Frontal cortex (tissue), 4 donors: ENCODE data around the gene AKIRIN2. TPM values are rescaled to one million over a fixed set of nuclear protein-coding genes. Genes with fewer than 3 reads are reported as not detected.
"Not testable (repeated sequence)": the region's sequence is repeated elsewhere in the genome, so short reads cannot be mapped to it uniquely, and the experiment has no call there.

Experiments used
- DNase-seq, 2 donors: peaks; one replicate each; pipeline ENCODE4 v3.0.0; 2012; ENCODE audit warnings: low spot score in 2 of 2
- FAIRE-seq: peaks from 2 replicates; lab custom pipeline; 2012; peaks lifted over from hg19 to GRCh38; lab: Jason Lieb, UNC
- total RNA-seq: library from RNA; depleted of rRNA; stranded (reverse); fragments of >200 nt; gene quantifications from one replicate; pipeline ENCODE4 v1.2.3, GENCODE V29; 2014
- donor health status: control.
- donor health status: control.
- donor health status: control.

AKIRIN2 gene
- total RNA-seq, 1 donor from 2014 or later = 57.1 TPM

DNA sequence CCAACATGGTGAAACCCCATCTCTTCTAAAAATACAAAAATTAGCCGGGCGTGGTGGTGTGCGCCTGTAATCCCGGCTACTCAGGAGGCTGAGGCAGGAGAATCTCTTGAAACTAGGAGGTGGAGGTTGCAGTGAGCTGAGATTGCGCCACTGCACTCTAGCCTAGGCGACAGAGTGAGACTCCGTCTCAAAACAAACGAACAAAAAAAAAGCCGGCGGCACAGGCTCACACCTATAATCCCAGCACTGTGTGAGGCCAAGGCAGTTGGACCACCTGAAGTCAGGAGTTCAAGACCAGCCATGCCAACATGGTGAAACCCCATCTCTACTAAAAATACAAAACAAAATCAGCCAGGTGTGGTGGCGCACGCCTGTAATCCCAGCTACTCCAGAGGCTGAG is 5.2 kb downstream of the AKIRIN2 start:
- DNase-seq, FAIRE-seq: not testable (repeated sequence)

DNA sequence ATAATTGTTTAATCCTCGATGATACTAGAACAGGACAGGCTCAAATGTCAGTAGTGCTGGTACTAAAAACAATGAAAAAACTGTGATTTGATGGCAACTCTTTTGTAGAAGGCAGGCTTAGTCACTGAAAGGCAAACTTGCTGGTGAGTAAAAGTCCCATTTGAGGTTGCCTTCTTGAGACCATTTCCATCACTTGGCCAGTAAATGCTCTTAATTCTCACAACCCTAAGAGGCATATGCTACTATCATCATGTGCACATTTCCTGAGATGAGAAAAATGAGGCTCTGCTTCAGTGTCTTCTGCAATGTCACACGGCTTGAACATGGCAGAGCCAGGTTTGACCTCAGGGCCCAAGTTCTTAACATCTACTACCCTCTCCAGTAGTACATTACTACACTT is 9.9 kb downstream of the AKIRIN2 start:
- FAIRE-seq (no peak), DNase-seq (no peak)

DNA sequence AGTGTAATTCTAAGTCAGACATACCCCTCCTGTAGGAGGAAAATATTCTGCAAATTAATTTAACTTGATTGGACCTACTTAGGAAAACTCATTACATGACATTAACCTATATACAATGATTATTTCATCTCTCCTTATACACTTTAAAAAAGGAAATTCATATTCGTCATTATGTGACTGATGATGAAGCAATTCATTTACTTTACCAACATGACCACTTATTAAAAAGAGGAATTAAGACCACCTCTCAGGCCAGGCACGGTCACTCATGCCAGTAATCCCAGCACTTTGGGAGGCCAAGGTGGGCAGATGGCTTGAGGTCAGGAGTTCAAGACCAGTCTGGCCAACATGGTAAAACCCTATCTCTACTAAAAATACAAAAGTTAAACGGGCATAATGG is 11.6 kb downstream of the AKIRIN2 start:
- FAIRE-seq = no peak
- no peak for DNase-seq

DNA sequence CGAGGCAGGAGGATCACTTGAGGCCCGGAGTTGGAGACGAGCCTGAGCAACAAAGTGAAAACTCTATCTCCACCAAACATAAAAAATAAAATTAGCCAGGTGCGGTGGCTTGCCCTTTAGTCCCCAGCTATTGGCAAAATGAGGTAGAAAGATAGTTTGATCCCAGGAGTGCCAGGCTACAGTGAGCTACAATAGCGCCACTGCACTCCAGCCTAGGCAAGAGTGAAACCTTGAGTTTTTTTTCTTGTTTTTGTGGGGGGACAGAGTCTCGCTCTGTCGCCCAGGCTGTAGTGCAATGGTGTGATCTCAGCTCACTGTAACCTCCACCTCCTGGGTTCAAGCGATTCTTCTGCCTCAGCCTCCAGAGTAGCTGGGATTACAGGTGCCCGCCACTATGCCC is 14.1 kb downstream of the AKIRIN2 start:
- not testable (repeated sequence) for FAIRE-seq

DNA sequence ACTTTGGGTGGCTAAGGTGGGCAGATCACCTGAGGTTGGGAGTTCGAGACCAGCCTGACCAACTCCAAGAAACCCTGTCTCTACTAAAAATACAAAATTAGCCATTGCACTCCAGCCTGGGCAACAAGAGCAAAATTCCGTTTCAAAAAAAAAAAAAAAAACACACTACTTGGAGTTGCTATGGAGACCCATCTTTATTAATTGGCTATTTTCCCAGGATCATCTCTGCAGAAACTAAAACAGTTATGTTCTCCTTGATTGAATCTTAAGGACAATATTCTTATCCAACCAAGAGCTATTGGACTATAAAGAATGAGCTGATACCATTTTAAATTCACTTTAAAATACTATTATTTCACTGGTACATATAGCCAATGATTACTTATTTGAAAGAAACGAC is 14.7 kb downstream of the AKIRIN2 start:
- DNase-seq (no peak), FAIRE-seq (no peak)

More for the DNA sequence above, 14.1 kb downstream of the AKIRIN2 start:
- DNase-seq = not testable (repeated sequence)

DNA sequence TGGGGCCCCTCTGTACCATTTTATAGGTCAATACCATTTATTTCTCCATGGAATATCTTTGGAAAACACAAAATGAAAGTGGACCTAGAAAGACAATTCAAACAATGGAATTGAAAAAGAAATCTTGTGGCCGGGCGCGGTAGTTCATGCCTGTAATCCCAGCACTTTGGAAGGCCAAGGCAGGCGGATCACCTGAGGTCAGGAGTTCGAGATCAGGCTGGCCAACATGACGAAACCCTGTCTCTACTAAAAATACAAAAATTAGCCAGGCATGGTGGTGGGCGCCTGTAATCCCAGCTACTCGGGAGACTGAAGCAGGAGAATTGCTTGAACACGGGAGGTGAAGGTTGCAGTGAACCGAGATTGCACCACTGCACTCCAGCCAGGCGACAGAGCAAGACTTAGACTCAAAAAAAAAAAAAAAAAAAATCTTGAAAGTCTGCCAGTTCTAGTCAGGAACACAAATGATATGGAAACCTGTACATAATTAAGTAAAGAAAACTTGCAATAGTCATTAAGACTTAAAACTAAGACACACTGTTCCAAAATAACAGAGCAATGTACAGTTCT is 15.3 kb downstream of the AKIRIN2 start:
- not testable (repeated sequence) for FAIRE-seq

DNA sequence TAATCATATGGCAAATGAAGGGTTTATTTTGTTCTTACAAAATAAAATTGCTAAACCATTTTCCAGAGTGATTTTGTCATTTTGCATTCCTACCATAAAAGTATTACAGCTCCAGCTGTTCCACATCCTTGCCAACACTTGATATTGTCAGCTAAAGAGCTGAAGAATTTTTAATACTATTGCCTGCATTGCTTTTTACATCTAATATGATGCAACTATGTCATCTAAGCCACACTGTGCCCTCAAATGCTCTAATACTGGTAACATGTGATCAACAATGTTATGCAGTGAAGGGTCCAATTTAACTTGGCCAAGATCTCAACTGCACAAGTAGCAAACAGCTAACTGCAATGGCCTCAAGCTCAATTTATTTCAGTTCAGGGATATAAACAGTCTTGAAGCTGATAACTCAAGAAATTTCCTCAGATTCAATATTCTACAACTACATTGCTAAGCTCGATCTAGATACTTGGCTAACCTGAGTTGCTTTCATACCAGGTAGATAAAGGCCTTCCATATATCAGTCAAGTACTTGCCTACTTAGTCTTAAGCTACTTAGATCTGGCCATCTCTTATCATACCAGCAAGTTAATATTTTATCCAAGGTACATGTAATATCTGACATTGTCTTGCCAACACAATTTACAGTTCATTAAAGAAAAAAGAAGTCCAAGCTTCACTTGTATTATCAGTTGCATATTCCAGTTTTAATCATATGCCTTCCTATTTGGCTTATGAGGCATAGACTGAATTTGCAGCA is 17.0 kb downstream of the AKIRIN2 start:
- DNase-seq = no peak
- FAIRE-seq = no peak

More for the DNA sequence above, 15.3 kb downstream of the AKIRIN2 start:
- not testable (repeated sequence) for DNase-seq

DNA sequence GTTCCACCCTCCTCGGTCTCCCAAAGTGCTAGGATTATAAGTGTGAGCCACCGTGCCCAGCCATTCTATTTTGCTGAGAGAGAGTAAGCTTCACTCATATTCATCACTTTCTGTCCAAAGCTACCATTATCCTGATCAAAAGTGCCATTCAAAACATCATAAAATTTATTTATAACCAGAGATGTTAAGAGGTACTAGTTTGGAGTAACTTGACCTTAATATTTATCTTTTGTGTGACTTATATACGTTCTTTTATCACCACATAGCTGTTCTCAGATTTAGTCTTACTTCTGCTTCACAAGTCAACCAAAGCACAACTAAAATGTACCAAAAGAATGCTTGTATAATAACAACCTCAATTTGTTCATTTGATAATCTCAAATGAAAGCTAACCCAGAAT is 18.1 kb downstream of the AKIRIN2 start:
- no peak for FAIRE-seq

DNA sequence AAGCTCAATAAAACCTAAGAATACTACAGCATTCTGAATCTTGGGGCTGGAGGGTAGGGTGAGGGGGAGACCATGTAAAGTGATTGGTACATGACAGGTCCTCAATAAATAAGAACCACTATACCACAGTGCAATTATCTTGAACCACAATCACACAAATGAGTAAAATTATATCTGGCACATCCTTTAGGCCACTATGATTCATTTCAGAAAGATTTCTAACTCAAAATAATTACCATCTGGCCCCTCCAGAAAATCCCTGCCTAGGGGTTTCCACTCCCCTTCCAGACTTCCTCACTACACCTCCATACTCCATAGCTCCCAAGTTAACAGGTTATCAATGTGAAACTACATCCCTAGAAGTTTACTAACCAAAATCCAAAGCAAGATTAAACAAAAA is 19.7 kb downstream of the AKIRIN2 start:
- FAIRE-seq (no peak), DNase-seq (no peak)

More for the DNA sequence above, 18.1 kb downstream of the AKIRIN2 start:
- no peak for DNase-seq

DNA sequence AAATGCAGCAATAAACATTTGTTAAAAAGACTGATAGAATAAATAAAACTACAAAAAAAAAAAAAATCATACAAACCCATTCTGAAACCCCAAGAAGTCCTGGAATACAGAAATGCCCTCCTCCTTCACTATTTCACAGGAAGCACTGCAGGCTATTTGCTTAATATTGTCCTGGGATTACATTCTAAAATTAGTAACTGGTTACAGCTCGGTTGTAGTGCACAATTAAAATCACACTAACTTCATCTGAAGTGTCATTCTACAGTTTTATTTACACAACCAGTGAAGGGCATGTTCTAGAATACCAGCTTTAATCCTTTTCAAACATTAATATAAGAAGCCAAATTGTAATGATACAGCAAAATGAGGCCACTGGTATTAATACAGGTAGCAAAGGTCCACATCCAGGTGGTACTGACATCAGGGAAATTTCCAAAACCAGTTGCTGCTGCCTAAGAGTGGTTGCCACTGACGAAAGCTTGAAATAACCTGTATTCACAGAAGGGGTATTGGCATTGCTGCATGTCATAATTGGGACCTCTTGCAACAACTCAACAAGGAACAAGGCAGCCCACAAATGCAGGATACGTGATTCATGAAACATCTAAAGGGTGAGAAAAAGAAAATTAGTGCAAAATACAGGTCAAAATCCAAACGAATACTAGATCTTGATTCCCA is 26.9 kb downstream of the AKIRIN2 start:
- DNase-seq (no peak), FAIRE-seq (no peak)

DNA sequence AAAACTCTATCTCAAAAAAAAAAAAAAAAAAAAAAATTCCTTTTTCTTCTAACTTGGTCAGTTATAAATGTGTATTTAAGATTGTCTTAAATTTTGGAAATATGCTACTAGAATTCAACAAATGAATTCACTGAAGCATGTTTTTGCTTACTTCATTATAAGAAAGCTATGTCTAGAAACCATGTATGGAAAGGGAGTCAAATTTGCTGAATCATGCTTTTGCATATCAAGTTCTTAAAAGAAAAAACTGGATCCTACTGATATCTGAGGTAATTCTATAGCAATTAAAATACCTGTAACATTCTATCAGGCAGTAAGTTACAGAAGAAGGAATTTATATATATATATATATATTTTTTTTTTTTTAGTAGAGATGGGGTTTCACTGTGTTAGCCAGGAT is 27.7 kb downstream of the AKIRIN2 start:
- DNase-seq (no peak), FAIRE-seq (no peak)

DNA sequence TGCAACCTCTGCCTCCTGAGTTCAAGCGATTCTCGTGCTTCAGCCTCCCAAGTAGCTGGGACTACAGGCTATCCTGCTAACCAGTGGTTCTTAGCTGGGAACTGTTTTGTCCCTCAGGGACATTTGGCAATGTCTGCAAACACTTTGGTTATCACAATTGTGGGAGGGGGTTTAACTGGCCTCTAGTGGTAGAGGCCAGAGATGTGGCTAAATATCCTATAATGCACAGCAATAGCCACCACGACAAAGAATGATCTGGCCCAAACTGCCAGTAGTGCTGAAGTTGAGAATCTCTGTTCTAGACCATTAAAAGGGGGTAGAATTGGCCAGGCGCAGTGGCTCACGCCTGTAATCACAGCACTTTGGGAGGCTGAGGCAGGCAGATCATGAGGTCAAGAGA is 28.8 kb downstream of the AKIRIN2 start:
- no peak for FAIRE-seq
- DNase-seq = no peak

DNA sequence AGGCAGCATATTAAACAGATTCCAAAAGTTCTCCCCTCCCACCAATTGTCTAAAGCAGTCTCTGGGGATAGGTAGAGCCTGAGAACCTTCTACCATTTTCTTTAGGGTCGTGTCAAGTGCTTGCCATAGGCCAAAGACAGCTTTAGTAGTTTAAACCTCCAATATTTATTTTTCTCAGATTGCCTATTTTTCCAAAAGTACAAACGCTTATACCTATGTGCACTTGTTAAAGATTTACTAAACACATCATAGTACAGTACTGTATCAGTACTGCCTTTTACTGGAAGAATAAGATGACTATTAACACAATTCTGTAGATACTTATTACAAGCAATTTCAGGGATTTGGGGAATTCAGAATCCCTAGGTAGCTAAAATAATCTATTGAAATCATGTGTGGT is 29.4 kb downstream of the AKIRIN2 start:
- FAIRE-seq = no peak

DNA sequence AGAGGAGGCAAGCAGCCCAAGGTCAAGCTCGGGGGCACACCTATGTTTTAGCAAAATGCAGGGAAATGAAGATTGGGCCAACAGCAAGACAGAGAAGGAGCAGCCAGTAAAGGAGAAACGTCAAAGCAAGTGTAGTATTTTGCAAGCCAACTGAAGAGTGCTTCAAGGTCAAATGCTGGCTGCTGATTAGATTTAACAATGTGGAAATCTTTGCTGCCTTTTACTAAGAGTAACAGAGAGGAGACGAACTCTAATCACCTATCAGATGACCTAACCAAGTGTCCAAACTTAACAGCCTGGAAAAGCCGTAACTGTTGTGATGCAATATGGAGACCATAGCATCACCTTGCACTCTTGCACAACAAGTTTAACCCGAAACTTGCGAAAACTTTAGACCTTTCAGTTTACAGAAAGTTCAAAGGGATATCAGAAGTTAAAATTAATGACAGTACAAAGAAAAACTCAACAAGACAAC is 30.4 kb downstream of the AKIRIN2 start:
- DNase-seq (no peak), FAIRE-seq (no peak)

More for the DNA sequence above, 29.4 kb downstream of the AKIRIN2 start:
- no peak for DNase-seq

DNA sequence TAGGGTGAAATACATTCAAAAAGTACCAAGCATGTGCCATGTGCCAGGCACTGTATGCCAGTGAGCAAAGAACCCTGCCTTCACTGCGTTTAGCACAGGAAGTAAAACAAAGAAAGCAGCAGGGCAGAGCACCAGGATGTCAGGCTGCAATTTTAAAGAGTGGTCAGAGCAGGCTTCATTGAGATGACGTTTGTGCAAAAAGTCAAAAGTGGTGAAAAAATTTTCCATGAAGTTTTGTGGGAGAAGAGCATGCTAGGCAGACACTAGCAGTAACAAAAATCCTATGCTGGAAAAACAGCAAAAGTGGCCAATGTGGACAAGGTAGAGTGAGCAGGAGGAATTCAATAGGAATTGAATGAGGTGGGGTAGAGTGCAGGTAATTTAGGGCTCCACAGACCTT is 31.3 kb downstream of the AKIRIN2 start:
- FAIRE-seq = no peak
- DNase-seq = no peak

DNA sequence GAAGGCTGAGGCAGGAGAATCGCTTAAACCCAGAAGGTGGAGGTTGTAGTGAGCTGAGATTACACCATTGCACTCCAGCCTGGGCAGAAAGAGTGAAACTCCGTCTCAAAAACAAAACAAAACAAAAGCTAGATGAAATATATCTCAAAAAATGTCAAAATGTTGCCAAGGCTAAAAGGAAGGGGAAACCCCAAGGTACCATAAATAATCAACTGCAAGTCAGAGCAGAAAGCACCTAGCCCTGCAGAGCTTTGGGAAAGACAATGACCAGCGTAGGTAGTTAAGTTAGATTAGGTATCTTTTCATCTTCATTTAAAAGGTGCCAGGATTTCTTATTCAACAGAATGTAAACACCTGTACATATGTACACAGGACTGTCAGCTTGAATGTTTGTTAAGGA is 33.0 kb downstream of the AKIRIN2 start:
- no peak for DNase-seq
- no peak for FAIRE-seq

DNA sequence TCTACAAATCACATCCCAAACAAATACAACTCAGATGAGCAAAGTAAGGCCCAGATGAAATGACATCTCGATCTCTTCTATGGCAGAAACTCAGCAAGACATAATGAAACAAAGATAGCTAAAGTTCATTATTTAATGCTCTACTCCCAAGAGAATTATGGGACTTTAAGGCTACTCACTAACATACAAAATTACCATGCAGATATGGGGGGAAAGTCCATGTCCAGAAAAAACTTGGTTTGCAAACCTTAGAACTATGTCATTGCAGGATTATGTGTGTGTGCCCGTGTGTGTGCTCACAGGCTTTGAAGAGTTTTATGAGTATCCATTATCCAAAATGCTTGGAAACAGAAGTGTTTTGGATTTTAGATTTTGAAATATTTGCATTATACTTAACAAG is 34.0 kb downstream of the AKIRIN2 start:
- FAIRE-seq (no peak), DNase-seq (no peak)

DNA sequence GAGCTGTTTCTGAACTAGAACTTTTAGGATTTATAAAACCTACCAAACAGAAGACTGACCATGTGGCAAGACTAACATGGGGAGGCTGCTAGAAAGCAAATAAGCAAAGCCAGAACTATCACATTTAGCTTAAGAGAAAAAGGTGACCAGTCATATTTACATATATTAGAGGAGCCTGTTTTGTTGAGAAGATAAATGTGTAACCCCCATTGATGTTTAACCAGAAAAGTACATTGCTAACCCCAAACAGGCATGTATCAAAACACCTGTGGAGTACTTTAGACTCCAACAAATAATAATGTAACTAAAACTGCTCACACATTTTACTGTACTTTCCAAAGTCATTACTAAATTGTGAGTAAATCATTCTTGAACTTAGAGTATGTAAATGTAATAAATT is 35.0 kb downstream of the AKIRIN2 start:
- FAIRE-seq (no peak), DNase-seq (no peak)

DNA sequence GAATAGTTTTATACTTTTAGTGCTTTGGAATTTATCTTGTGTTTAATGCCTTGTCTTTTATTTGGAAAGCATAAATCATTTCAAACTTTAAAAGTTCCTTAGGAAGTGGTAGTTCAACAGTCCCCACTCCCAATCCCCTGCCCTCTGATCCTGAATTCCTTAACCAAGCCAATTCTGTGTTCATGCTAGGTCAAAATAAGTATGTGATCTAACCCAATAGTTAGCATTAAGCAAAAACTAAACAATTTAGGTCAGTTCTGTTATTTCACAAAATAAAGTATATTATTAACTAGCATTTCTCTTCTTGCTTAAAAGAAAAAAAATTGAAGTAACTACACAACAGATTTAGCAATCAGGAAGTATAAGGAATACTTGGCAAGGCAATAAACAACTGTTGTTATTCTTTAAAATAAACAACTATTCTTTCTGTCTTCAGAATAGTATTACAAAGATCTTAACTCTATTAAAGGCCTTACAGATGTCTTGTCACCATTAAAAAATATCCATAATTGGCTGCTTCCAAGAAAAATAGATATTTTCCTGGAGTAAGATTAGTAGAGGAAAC is 37.0 kb downstream of the AKIRIN2 start:
- DNase-seq (no peak), FAIRE-seq (no peak)

DNA sequence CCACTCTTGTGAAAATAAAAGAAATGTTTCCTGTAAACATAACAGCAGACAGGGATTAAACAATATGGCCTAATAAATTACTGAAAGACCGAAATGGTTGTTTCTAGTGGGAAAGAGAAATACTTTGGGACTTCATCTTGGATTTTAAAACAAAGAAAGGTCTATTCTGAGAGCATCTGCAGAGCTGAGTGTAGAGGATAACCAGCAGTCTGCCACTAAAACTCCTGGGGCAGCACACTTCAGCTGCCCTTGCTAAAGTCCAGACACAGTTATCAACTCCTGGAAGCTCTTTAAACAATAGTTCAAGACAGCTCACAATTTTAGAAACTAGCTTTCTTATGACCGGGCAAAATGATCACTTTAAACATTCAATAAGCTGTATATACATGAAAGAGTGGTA is 38.6 kb downstream of the AKIRIN2 start:
- DNase-seq (no peak), FAIRE-seq (no peak)

DNA sequence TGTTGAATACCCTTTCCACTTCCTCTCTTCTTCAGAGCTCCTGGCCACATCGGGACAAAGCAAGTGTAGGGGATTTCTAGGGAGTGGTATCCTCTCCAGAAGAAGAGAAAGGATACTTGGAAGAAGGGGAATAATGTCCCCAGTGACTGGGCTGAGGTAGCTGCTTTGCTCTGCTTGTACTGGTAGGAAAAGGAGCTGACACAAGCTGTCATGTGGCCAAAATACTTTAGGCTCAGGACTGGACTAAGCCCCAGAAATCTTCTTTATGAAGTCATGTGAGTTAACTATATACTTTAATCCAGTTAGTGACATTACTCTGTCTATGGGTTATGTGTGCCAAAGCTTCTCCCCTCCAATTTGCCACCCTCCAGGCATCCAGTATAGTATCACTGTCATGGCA is 40.5 kb downstream of the AKIRIN2 start:
- FAIRE-seq (no peak), DNase-seq (no peak)
